GM12891 (cell line): ENCODE measurements around the gene SCFD2.

Experiments
- POLR2A ChIP-seq: IDR thresholded peaks from 2 replicates; pipeline ENCODE4 v1.6.1; 2011; ENCODE audit warnings: low read depth, low read length, control low read depth
- POLR2AphosphoS5 ChIP-seq: IDR thresholded peaks from 2 replicates; pipeline ENCODE4 v1.6.1; 2011; ENCODE audit warnings: low read depth, low read length, control low read depth
- SPI1 ChIP-seq: IDR thresholded peaks from 2 replicates; pipeline ENCODE4 v1.6.1; 2011; ENCODE audit warnings: low read depth, low read length, control low read depth
- TAF1 ChIP-seq: IDR thresholded peaks from 2 replicates; pipeline ENCODE4 v1.6.1; 2011; ENCODE audit warnings: low read depth, low read length, control low read depth

DNA sequence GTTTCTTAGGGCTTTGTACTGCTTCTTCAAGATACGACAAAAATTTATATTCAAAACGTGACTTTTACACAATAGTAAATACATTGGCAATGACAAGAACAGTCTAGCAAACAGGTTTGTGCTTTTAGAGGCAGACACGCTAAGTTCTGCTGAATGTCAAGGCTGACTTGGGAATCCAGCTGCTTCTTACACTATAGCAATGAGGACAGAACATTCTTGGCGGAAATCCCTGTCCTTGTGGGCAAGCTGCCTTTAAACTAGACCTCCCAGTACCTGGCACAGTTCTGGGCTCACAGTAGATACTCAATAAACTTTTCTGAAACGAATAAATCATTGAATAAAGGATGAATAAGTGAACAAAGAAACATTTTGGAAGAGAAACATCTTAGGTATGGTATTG, 355.5 kb downstream of the SCFD2 start:
- TF ChIP-seq POLR2A (no peak), TAF1 (no peak), SPI1 (no peak), POLR2AphosphoS5 (no peak)
